GM18499 (cell line): ENCODE measurements around the gene FLT3.
"Not testable (repeated sequence)": the region's sequence is repeated elsewhere in the genome, so short reads cannot be mapped to it uniquely, and the experiment has no call there.

Experiments used
- ATAC-seq: cut with Tn5 transposase; IDR thresholded peaks from one replicate; pipeline ENCODE4 v1.9.1; 2021; ENCODE audit warnings: moderate number of reproducible peaks; ENCODE audit not compliant: insufficient read depth, unreplicated experiment

Gene FLT3

DNA sequence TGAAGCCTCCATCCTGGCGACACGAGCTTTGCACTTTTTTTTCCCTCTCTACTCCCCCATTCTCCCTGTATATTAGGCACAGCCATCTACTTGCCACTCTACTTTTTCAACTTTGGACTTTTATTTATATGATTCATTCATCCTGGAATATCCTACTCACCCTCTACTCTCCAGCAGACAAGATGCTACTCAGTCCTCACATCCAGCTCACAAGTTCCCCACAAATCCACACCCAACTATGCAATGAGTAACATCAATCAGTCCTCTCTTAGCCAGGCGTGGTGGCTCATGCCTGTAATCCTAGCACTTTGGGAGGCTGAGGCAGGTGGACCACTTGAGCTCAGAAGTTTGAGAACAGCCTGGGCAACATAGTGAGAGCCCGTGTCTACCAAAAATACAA lies 88.0 kb downstream of the FLT3 start:
- no peak for ATAC-seq

DNA sequence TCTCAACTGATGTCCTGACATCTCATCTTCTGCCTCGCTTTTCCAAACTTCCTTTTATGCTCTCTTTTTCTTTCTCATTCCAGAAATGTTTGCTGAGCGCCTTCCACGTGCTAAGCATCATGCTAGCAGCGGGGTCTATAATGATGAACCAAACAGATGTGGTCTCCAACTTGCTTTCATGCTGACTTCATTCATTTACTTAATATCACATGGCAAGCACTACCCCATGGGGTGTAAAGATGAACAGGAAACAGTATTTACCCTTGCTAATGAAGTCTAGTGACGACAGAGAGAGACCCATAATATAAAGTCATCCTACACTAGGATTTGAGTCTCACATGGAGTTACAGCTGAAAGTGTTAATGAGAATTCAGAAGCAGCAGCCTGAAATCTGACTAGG lies 90.3 kb downstream of the FLT3 start:
- ATAC-seq: no peak

DNA sequence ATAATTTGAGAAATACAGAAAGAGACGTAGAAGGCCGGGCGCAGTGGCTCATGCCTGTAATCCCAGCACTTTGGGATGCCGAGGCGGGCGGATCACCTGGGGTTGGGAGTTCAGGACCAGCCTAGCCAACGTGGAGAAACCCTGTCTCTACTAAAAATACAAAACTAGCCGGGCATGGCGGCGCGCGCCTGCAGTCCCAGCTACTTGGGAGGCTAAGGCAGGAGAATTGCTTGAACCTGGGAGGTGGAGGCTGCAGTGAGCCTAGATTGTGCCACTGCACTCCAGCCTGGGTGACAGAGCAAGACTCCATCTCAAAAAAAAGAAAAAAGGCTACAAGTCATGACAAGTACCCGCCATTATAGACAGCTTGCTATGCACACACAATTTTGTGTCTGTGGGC lies 95.4 kb downstream of the FLT3 start:
- not testable (repeated sequence) for ATAC-seq

DNA sequence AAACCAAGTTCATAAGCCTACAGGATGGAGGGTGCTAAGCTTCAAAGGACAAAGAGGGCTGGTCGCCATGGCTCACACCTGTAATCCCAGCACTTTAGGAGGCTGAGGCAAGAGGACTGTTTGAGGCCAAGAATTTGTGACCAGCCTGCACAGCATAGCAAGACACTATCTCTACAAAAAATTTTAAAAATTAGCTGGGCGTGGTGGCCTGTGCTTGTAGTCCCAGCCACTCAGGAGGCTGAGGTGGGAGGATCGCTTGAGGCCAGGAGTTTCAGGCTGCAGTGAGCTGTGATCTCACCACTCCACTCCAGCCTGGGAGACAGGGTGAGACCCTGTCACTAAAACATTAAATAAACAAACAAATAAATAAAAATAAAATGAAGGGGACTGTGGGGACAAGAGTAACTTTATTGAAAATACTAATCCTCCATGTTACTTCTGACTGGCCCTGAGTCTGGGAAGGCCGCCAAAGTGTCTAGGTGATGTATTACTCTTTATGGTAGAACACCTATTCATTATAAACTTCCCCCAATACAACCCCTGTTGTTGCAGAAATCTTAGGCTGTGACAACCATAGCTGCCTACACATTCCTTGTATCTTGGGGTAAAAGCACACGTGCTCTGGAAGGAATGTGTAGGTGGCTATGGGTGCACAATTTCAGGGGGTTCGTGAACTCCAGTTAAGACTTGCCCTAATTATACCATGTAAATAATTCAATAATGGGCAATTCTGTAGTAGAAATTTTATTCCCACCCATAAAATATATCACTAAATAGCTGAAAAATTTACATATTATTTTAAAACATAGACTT lies 97.3 kb downstream of the FLT3 start:
- ATAC-seq: no peak

DNA sequence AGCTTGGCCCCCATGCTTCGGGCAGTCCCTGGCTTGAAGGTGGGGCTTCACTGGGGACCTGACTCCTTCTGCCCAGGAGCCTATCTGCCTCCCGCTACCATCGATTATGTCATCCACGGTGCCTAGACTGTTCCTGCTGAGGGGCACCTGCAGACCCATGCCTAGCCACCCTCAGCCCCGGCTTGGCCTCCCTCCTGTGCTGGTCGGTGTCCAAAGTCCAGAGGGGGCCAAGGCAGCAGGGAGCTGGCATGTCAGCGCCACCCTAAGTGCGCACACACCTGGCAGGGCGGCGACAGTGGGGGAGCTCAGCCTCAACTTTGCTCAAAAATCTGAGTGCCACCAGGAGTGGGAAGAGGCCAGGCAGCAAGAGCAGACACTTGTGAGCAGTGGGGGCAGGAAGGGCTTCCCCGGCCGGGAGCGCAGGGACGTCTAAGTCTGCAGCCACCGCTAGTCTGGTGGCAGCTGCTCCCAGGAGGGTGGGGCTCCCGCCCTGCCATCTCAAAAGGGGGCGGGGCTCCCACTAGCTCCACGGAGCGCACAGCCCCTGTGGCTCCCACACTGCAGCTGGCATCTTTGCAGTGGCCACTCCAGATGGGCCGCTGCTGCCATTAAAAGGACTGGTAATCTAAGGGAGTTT lies 98.4 kb downstream of the FLT3 start:
- ATAC-seq: no peak

DNA sequence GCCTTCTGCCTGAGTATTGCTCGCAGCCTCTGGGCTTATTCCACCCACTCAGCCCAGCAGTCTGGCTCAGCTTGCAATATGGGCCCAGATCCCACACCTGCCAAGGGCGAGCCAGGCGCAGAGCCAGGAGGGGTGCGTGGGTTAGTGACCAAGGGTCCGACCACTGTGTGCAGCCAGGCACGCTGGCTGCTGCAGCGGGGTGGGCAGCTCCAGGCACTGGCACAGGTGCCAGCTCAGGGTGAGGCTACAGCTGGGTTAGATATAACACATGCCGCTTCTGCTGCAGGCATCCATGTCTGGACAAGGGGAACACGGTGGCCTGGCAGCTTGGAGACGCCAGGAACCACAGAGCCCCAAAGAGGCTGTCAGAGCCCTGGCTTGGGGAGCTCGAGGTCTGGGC lies 99.3 kb downstream of the FLT3 start:
- ATAC-seq: no peak

DNA sequence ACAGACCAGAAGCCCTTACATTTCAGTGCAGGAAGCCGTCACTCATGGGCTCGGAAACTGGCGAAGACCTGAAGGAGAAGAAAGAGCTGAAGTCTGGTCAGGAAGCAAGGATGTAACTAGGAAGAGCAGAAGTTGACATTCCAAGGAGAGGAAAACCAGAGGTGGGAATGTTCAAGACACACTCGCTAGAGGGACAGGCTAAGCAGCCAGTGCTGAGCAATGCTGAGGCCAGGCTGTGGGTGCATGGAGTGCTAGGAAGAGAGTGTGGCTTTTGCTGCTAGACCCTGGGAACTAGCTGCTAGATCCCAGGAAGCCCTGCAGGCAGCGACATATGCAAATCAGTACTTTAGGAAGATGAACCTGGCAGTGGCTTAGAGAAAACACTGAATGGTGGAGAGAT lies 99.8 kb downstream of the FLT3 start:
- no peak for ATAC-seq

DNA sequence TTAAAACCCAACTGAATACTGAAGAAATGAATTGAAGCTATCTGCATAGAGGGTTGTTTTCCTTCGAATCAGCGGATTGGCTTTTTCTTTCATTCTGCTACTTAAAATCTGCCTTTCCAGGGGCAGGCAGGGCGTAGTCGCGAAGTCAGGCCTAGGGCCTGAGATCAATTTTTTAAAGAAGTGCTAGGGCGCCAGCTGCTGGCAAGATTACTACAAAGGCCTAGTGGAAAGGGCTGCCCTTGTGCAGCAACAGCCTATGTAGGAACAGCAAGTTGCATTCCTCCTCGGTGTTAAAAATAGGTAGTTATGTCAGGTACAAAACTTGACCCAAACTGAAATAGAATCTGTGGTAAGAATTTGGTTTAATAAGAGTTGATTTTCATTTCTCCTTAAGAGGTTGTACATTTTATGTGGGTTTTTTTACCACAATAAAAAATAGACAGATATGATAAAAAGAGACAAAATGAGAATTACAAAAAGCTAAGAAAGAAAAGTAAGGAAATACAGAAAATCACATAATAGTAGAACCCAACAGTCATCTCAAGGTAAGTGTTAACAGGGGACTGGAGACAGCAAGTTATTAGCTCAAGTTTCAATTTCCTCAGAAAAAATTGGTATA lies 102.4 kb downstream of the FLT3 start:
- ATAC-seq: no peak

DNA sequence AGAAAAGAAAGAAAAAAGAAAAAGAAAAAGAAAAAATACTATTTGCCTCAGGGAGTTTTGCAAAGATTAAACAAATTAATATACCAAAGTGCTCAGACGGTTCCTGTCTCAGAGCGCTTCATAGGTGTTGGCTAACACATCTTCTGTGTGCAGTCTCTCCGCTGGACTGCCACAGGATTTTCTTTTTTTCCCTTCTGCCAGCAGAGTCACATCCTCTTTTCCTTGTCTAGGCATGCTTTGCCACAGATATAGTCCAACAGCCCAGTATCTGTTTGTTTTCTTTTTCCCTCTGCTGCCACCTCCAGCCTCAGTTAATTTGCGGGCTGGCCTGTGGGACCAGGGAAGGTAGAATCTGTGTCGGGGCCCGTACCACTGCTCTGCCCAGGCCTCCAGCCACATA lies 108.5 kb downstream of the FLT3 start:
- no peak for ATAC-seq

DNA sequence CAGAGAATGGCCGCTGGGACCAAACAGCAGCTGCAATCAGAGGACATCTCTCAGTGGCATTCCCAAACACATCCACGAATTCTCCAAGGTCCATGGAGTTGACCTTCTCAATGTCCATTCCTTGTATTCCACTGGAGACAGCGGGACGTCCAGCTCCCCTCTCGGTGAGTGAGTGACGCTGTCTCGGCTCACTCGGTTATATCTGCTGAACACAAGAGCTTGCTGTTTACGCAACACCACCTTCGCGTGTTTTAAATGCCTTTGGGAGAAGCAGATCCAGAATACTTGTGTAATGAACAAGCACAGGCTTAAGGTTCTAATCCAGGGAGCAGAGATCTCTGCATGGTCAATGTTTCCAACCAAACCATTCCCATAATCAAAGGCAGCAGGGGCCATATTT lies 111.9 kb downstream of the FLT3 start, which contains the start of gene URAD:
TSS of gene URAD (minus strand) at position 174 of the 400 bp plus-strand sequence. CDS start at position 118, 56 bp downstream.
- no peak for ATAC-seq

DNA sequence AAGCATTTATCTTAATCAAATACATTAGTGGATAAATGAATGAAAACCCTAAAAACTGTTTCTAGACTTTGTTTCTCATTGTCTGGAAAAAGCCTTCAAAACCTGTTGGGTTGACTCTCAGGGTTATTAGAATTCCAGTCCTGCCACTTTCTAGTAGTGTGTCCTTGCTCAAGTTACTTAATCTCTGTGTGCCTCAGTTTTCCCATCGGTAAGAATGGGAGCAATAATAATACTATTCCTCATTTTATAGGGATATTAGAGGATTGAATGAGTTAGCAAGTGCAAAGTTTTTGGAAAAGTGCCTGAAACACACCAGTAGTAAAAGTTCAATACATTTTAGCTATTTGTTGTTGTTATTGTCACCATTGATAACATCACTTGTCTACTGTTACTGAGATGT lies 114.8 kb downstream of the FLT3 start:
- no peak for ATAC-seq

DNA sequence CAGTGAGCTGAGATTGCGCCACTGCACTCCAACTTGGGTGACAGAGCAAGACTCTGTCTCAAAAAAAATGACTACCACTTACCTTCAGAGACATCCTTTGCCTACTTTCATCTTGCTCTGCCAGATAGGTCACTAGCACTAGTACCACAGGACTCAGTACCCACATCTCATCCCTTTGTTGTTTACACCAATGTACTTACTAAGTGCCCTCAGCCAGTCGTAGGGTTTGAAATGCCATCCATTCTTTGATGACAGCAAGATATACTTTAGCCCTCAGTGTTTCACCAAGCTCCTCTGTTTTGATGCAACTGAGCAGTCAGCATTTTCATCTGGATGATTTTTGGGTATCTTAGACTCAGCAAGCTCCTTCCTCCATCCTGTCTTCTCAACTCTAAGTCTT lies 118.0 kb downstream of the FLT3 start:
- ATAC-seq: no peak

DNA sequence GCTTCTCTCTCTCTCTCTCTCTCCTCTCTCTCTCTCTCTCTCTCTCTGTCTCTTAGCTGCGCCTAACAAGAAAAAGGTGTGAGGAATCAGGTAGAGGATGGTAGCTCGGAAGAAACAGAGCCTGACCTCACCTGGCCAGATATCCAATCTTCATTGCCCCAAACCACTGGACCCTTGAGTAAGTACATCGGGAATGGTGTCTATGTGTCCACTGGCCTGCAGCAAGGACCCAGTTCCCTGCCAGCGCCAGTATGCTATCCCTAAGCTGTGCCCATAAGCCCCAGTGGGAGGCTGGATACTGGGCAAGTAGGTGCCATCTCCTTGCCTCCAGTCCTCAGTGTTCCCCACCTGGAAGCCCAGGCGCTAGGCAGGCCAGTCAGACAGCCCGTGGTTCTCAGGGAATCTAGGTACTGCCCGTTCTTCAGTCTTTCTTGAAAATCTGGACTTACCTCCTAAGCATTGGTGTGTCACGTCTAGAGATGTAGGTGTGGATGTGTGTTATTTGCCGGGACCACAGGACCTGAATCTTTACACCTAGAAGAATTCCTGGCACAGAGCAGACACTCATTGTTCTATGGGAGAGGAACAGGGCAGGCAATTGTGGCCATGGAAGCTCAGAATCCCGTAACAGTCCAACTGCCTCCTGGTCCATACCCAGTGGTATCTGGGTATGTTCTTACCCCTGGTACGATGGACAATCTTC lies 119.2 kb downstream of the FLT3 start:
- ATAC-seq: no peak

DNA sequence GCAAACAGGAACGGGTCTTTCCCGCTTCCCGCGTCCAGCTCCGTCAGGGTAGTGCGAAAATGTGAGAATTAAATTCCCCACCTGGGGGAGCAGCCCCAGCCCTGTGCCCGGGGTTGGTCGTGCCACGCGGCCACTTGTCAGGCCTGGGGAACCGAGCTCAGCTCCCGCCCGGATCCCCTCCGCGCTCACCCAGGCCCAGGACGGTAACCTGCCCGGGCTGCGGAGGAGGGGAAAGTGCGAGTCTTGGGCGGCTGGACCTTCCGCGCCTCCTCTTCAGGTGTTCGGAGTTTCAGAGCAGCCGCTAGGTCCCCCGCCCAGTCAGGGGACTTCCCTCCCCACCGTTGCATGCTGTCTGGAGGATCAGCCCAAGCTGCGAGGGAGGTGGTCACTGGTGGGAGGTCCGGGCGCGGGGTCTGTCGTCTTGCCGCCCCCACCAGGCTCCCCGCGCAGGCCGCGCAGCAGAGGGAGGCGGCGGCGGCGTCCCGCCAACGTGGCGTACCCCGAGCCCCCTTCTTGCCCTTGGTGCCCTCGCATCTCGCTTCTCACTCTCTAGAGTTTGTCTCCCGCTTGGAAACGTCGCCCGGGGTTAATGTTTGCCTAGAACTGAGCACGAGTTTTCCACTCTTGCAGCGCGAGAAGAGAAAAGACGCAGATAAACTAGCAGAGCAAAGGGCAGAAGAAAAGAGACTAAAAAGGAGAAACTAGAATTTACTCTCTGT lies 119.9 kb downstream of the FLT3 start:
- ATAC-seq: no peak

DNA sequence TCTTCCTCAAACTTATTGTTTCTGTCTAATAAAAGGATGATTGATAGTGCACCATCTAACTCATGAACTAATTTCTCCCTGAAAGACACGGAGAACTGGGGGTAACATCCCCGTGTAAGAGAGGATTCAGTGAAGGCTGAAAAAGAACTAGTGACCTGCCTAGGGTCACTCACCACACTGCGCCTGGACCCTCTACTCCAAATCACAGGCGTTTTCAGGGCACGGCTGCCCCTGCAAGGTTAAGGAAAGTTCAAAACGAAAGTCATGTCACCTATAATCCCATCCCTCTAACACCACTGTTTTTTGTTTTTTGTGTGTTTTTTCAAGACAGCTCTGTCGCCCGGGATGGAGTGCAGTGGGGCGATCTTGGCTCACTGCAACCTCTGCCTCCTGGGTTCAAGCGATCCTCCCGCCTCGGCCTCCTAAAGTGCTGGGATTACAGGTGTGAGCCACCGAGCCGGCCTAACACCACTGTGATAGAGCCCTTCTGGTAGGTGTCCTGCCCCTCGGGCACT lies 120.6 kb downstream of the FLT3 start:
- ATAC-seq: no peak

DNA sequence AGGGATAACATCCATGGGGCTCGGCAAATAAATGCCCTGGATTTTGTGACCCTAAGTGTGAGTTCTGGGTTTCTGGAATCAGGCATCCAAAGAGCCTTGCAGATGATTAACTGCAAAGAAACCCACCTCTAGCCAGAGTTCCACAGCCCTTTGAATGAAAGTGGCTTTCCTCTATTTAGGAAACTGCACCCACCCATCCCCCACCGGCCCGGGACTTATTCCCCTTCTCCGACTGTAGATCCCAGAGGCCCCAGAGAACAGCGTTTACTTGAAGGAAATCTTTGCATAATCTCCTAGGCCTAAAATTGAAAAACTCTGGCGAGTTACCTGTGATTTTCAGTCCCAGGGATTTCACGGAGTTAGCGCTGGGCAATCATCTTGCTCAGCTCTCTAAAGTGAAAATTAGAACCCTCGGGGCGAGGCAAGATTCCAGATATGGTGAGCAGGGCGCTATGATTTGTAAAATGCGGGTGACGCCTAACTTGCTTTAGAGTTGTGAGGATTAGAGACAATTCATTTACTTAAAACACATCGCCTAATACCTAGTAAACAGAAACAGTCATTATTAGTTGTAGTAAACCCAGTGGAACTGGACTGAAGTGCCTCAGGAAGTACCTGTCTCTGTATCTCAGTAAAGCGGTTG lies 121.3 kb downstream of the FLT3 start:
- no peak for ATAC-seq

DNA sequence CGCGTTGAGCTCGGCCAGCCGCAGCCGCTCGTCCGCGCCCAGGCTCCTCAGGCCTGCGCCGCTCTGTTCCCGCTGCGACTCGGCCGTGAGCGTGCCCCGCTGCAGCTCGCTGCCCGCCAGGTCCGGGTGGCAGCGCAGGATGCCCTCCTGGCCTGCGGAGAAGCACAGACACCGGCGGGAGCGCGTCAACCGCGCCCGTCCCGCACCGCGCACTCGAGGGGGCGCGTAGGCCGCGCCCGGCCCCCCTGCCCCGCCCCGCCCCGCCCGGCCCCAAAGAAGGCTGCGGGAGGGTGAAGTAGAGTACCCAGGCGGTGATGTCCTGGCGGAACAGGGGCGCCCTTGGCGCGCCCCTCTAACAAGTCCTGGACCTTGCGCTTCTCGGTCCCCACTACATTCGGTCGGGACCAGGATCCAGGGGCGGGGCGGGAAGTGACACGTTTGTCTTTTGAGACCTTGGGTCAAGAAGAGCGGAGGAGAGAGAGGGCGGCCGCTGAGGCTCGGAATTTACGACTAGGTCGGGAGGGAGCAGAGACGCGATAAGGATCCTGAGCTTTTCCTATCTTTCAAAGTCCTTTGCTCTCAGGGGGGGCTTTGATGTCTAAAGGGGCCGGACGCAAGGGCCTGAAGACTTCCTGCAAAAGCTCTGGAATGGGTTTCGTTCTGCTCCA lies 121.9 kb downstream of the FLT3 start:
- ATAC-seq: no peak

DNA sequence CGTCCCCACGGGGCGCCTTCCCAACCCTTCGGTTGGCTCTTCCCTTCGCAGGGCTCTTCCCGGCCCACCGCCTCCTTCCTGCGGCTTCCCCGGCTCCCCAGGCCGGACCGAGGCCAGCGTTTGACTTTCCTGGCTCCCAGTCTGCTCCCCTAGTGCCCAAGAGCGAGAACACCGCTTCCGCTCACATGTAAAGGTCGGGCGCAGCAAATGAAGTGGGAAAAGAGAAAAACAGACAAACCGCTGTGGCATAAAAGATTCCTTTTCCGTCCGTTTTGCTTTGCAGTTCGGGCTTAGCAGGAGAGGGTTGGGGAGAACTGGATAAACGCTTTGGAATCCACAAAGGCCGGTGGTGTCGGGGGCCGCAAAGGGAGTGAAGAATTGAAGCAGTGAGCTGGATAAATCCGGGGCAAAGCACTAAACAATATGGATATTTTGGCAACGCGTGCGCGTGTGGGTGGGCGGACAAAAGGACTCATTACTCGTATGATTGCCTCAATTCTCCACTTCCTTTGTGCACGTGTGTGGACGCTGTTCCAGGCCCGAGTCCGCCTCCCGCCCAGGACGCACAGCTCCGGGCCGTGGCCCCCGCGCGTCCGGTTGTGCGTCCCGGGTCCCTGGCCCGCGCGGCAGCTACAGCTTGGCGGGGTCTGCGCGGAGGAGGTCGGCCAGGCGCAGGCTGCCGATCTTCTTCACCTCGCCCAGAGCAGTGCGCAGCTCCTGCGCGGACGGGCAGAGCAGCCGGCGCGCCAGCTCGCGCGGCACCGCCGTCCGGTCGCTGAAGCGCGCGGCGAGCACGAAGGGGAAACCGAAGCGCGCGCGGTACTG lies 122.7 kb downstream of the FLT3 start:
- no peak for ATAC-seq
